Endothelial cell of umbilical vein (primary cell): ENCODE data around the gene MITF. TPM values are rescaled to one million over a fixed set of nuclear protein-coding genes. Genes with fewer than 3 reads are reported as not detected.

ENCODE experiments used
- BruUV-seq: library from RNA; stranded (reverse); fragments of 400-500 nt; replicated peaks from 2 replicates; lab custom pipeline; 2021; lab: Mats Ljungman, UMichigan
- CTCF ChIA-PET: fragments of 300-600, 350-600 bp; sonication (Branson Sonifier 250); formaldehyde crosslinking; loops from one replicate; lab custom pipeline; 2021; ENCODE audit warnings: antibody characterized with exemption, inconsistent platforms; lab: Charles Lee
- POLR2A ChIA-PET: fragments of 300-600, 350-600 bp; sonication (Branson Sonifier 250); formaldehyde crosslinking; loops from one replicate; lab custom pipeline; 2021; ENCODE audit warnings: antibody characterized with exemption, inconsistent platforms; lab: Charles Lee
- DNase-seq: peaks from one replicate; pipeline ENCODE4 v3.0.0-alpha.2; 2011; ENCODE audit warnings: low read depth, low spot score
- FAIRE-seq: peaks from 2 replicates; lab custom pipeline; 2011; peaks lifted over from hg19 to GRCh38; lab: Jason Lieb, UNC
- H2AFZ ChIP-seq: 2 replicates; pipeline ENCODE4 v1.6.0; 2012; ENCODE audit warnings: low read depth, low read length, control low read depth, inconsistent platforms
- H3K27ac ChIP-seq: 2 replicates; pipeline ENCODE4 v1.5.1; 2011; ENCODE audit warnings: low read depth, mild to moderate bottlenecking, control low read depth, low read length, moderate library complexity; ENCODE audit not compliant: insufficient read depth
- H3K27me3 ChIP-seq, 2 experiments: 2 replicates each; pipeline versions ENCODE4 v1.6.0 to v1.6.1; 2011; ENCODE audit warnings: low read length in 2 of 2, mixed read lengths in 1 of 2; ENCODE audit not compliant: control insufficient read depth in 2 of 2, insufficient read depth in 2 of 2
- H3K36me3 ChIP-seq, 2 experiments: 2 replicates in 1 of 2; 3 replicates in 1 of 2; pipeline ENCODE4 v1.5.1; 2011; ENCODE audit warnings: low read length in 2 of 2, mild to moderate bottlenecking in 1 of 2, moderate library complexity in 1 of 2; ENCODE audit not compliant: control insufficient read depth in 2 of 2, insufficient read depth in 2 of 2; ENCODE audit errors: extremely low read depth in 1 of 2
- H3K4me1 ChIP-seq: 3 replicates; pipeline ENCODE4 v1.5.1; 2011; ENCODE audit warnings: mild to moderate bottlenecking, low read length; ENCODE audit not compliant: control insufficient read depth, insufficient read depth; ENCODE audit errors: extremely low read depth
- H3K4me2 ChIP-seq: 2 replicates; pipeline ENCODE4 v1.6.1; 2011; ENCODE audit warnings: low read length, control low read depth, mixed read lengths; ENCODE audit not compliant: insufficient read depth
- H3K4me3 ChIP-seq, 3 experiments: fragments of 200-600 bp in 1 of 3; sonication (generic), shearing (Covaris generic) in 1 of 3; replicated peaks in 1 of 3; 2 replicates each; pipeline ENCODE4 v1.5.1; 2011 to 2016; ENCODE audit warnings: control low read depth in 3 of 3, low read length in 3 of 3, mild to moderate bottlenecking in 2 of 3, inconsistent platforms in 1 of 3, low read depth in 1 of 3, moderate library complexity in 1 of 3; ENCODE audit not compliant: insufficient read depth in 1 of 3
- H3K79me2 ChIP-seq: 2 replicates; pipeline ENCODE4 v1.6.0; 2012; ENCODE audit warnings: low read length, inconsistent platforms; ENCODE audit not compliant: control insufficient read depth, insufficient read depth
- H3K9ac ChIP-seq: replicated peaks from 2 replicates; pipeline ENCODE3; 2011; ENCODE audit warnings: low read length, control low read depth; ENCODE audit not compliant: insufficient read depth; ENCODE audit errors: extremely low read depth
- H3K9me1 ChIP-seq: replicated peaks from 3 replicates; pipeline ENCODE4 v1.6.0; 2011; ENCODE audit warnings: mild to moderate bottlenecking, low read length; ENCODE audit not compliant: control insufficient read depth, insufficient read depth; ENCODE audit errors: extremely low read depth
- H3K9me3 ChIP-seq: replicated peaks from 2 replicates; pipeline ENCODE4 v1.5.1; 2012; ENCODE audit warnings: low read length, inconsistent platforms; ENCODE audit not compliant: control insufficient read depth, insufficient read depth
- H4K20me1 ChIP-seq: replicated peaks from 2 replicates; pipeline ENCODE3; 2011; ENCODE audit warnings: mild to moderate bottlenecking, low read length; ENCODE audit not compliant: control insufficient read depth, insufficient read depth; ENCODE audit errors: extremely low read depth
- EZH2 ChIP-seq: IDR thresholded peaks from 2 replicates; pipeline ENCODE4 v1.6.1; 2012; ENCODE audit warnings: borderline replicate concordance, low read depth, mild to moderate bottlenecking, moderate library complexity, low read length, inconsistent platforms; ENCODE audit not compliant: severe bottlenecking
- FOS ChIP-seq: IDR thresholded peaks from 2 replicates; pipeline ENCODE4 v1.6.1; 2011; ENCODE audit warnings: mild to moderate bottlenecking, low read length, moderate library complexity, borderline replicate concordance; ENCODE audit not compliant: insufficient read depth
- GATA2 ChIP-seq: IDR thresholded peaks from 2 replicates; pipeline ENCODE4 v1.7.0; 2011; ENCODE audit warnings: low read depth, mild to moderate bottlenecking, moderate library complexity, mixed read lengths, low read length; ENCODE audit not compliant: insufficient read length, insufficient read depth
- JUN ChIP-seq: IDR thresholded peaks from 2 replicates; pipeline ENCODE4 v1.6.1; 2011; ENCODE audit warnings: borderline replicate concordance, low read depth; ENCODE audit not compliant: insufficient read length, insufficient read depth
- MAX ChIP-seq: IDR thresholded peaks from 2 replicates; pipeline ENCODE4 v1.6.1; 2011; ENCODE audit not compliant: insufficient read depth, insufficient read length
- MYC ChIP-seq: IDR thresholded peaks from one replicate; pipeline ENCODE4 v1.6.1; 2011; ENCODE audit warnings: mild to moderate bottlenecking, low read depth, low read length
- POLR2A ChIP-seq: IDR thresholded peaks from 2 replicates; pipeline ENCODE4 v1.6.1; 2012; ENCODE audit warnings: low read depth, mild to moderate bottlenecking, control low read depth, low read length
- POLR2AphosphoS5 ChIP-seq: IDR thresholded peaks from 2 replicates; pipeline ENCODE4 v1.6.1; 2012; ENCODE audit warnings: low read depth, mild to moderate bottlenecking, control low read depth, low read length, moderate library complexity; ENCODE audit not compliant: insufficient read depth
- dilution Hi-C: fragments of 300-500 bp; cut with MboI; formaldehyde crosslinking; loops from one replicate; pipeline ENCODE4 v1.15.0; 2019; ENCODE audit warnings: low sequenced_read_pairs; ENCODE audit not compliant: extremely low pct_ligation_motif_present
- intact Hi-C: fragments of 100-400 bp; cut with micrococcal nuclease; formaldehyde crosslinking; loops from one replicate; pipeline ENCODE4 v1.10.0; 2022
- polyA plus RNA-seq, 4 experiments: library from polyadenylated mRNA; depleted of rRNA in 3 of 4; stranded (reverse) in 3 of 4; unstranded in 1 of 4; fragments of >200 nt; gene quantifications; 2 replicates each; pipeline versions ENCODE4 v1.2.1 to v1.2.3, GENCODE V29; 2011 to 2012; ENCODE audit warnings: missing spikeins in 1 of 4
- total RNA-seq: library from RNA; stranded (reverse); gene quantifications from 2 replicates; pipeline ENCODE4 v1.2.3, GENCODE V29; 2021
- TF ChIP-seq, protein P1 (sequence below), 2 donors: IDR thresholded peaks; 1 replicate in 1 of 2; 2 replicates in 1 of 2; pipeline ENCODE4 v1.5.1; 2011; ENCODE audit warnings: low read length in 2 of 2, mild to moderate bottlenecking in 2 of 2, moderate library complexity in 2 of 2, control low read depth in 1 of 2, inconsistent platforms in 1 of 2, low read depth in 1 of 2; ENCODE audit not compliant: insufficient read depth in 1 of 2; ENCODE audit errors: extremely low read depth in 1 of 2

Gene MITF
- total and polyA plus RNA-seq, 2 donors (not counting 3 experiments of a cell fraction or from before 2014, with no cell fraction given) = 1.6 to 2.5 TPM

DNA sequence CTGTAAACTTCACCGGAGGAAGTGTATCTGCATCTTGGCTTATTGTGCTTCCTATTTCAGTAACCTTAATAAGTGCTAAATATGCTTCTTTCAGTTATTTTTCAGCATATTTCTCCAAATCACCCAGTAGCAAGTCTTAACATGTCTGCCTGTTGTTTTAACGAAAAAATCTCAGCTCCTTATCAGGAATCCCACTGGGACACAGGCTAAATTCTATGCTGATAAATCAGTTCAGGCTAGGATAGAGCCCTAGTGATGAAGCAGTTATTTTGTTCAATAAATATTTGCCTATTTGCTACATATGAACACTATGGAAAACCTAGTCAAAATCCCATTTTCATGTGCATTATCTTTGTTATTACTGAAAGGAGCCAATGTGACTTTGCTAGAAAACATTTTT is 8.2 kb upstream of the MITF start:
- H3K9ac ChIP-seq = no peak overlapping the region
- intact Hi-C loops = no loop called here
- H3K9me3 ChIP-seq = no peaks in the 10 kb centered on the region
- H3K4me2 ChIP-seq = no peak overlapping the region
- H3K4me3 ChIP-seq = no peak overlapping the region
- no peaks in the 10 kb centered on the region for H3K36me3 ChIP-seq
- H3K9me1 ChIP-seq = no peaks in the 10 kb centered on the region
- dilution Hi-C loops = no loop called here
- ChIA-PET CTCF (interaction anchor here (0.9 kb wide), 1 partner anchor 34 kb away, joined by 4 read pairs; no protein-coding TSS in a partner anchor), POLR2A (no interaction called here)
- no peak overlapping the region for H2AFZ ChIP-seq
- H3K79me2 ChIP-seq = no peaks in the 10 kb centered on the region
- FAIRE-seq = no peak
- no TSS peak for BruUV-seq
- TF ChIP-seq MAX (no peak), POLR2A (no peak), GATA2 (no peak), MYC (no peak), FOS (no peak), POLR2AphosphoS5 (no peak), EZH2 (no peak), JUN (no peak)
- TF ChIP-seq, protein P1, sequence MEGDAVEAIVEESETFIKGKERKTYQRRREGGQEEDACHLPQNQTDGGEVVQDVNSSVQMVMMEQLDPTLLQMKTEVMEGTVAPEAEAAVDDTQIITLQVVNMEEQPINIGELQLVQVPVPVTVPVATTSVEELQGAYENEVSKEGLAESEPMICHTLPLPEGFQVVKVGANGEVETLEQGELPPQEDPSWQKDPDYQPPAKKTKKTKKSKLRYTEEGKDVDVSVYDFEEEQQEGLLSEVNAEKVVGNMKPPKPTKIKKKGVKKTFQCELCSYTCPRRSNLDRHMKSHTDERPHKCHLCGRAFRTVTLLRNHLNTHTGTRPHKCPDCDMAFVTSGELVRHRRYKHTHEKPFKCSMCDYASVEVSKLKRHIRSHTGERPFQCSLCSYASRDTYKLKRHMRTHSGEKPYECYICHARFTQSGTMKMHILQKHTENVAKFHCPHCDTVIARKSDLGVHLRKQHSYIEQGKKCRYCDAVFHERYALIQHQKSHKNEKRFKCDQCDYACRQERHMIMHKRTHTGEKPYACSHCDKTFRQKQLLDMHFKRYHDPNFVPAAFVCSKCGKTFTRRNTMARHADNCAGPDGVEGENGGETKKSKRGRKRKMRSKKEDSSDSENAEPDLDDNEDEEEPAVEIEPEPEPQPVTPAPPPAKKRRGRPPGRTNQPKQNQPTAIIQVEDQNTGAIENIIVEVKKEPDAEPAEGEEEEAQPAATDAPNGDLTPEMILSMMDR (IDR thresholded peaks at IDR 0.05; ENCODE audit: extremely low read depth in 1 of 2, insufficient read depth in 1 of 2, low read depth in 1 of 2, low read length in 2 of 2) = no peak
- peaks cover 3 to 4% of the 10 kb centered on the region in 2 experiments for H3K27me3 ChIP-seq
- DNase-seq = no peak
- H4K20me1 ChIP-seq = no peaks in the 10 kb centered on the region
- H3K27ac ChIP-seq = no peak overlapping the region
- H3K4me1 ChIP-seq = peaks cover 3% of the 10 kb centered on the region
